ENCODE measurements around the gene UTP14C.
"Not testable (repeated sequence)": the region's sequence is repeated elsewhere in the genome, so short reads cannot be mapped to it uniquely, and the experiment has no call there.

UTP14C gene

GRCh38 chr13:52024481-52024880, at the start of gene UTP14C:
TSS of gene UTP14C (plus strand) at chr13:52024691. CDS start at chr13:52028805, 4,114 bp downstream.
- no peak for DNase-seq (ENCODE audit: low spot score)

- DNase-seq (ENCODE audit: low spot score): no peak
Observed at GRCh38 chr13:51976423-51976822, 48.1 kb upstream of the UTP14C start.

- no peak for DNase-seq (ENCODE audit: low spot score)
Observed at GRCh38 chr13:51976890-51977289, 47.6 kb upstream of the UTP14C start.

- no peak for DNase-seq (ENCODE audit: low spot score)
Observed at GRCh38 chr13:51977625-51978024, 46.9 kb upstream of the UTP14C start.

- no peak for DNase-seq (ENCODE audit: low spot score)
Observed at GRCh38 chr13:51978796-51979556, 45.5 kb upstream of the UTP14C start.

GRCh38 chr13:51980908-51981307, 43.6 kb upstream of the UTP14C start:
- no peak for DNase-seq (ENCODE audit: low spot score)

GRCh38 chr13:51981355-51981754, 43.1 kb upstream of the UTP14C start:
- DNase-seq (ENCODE audit: low spot score): no peak

GRCh38 chr13:51983292-51983691, 41.2 kb upstream of the UTP14C start:
- not testable (repeated sequence) for DNase-seq (ENCODE audit: low spot score)

GRCh38 chr13:51984904-51985303, 39.6 kb upstream of the UTP14C start:
- DNase-seq (ENCODE audit: low spot score): not testable (repeated sequence)

- DNase-seq (ENCODE audit: low spot score): no peak
Observed at GRCh38 chr13:51988988-51989618, 35.4 kb upstream of the UTP14C start.

GRCh38 chr13:51993713-51994112, 30.8 kb upstream of the UTP14C start:
- DNase-seq (ENCODE audit: low spot score): no peak

- DNase-seq (ENCODE audit: low spot score): no peak
Observed at GRCh38 chr13:51995677-51996551, 28.6 kb upstream of the UTP14C start.

- DNase-seq (ENCODE audit: low spot score): no peak
Observed at GRCh38 chr13:51996641-51997040, 27.9 kb upstream of the UTP14C start.

- DNase-seq (ENCODE audit: low spot score): no peak
Observed at GRCh38 chr13:51997186-51997585, 27.3 kb upstream of the UTP14C start.

GRCh38 chr13:51997641-51998330, 26.7 kb upstream of the UTP14C start:
- no peak for DNase-seq (ENCODE audit: low spot score)

GRCh38 chr13:51998723-51999509, 25.6 kb upstream of the UTP14C start:
- DNase-seq (ENCODE audit: low spot score): no peak

GRCh38 chr13:51999510-51999911, 25.0 kb upstream of the UTP14C start:
- no peak for DNase-seq (ENCODE audit: low spot score)

GRCh38 chr13:51999921-52000320, 24.6 kb upstream of the UTP14C start:
- DNase-seq (ENCODE audit: low spot score): no peak

GRCh38 chr13:52001120-52001731, 23.3 kb upstream of the UTP14C start:
- DNase-seq (ENCODE audit: low spot score): peak; percentile 56

GRCh38 chr13:52002361-52002760, 22.1 kb upstream of the UTP14C start:
- DNase-seq (ENCODE audit: low spot score): peak; percentile 66

GRCh38 chr13:52003541-52003940, 20.9 kb upstream of the UTP14C start:
- peak; percentile 33 for DNase-seq (ENCODE audit: low spot score)

Data from iPS-NIHi11 (cell line).